IMR-90 (cell line): ENCODE measurements around the gene NTRK2.

ENCODE experiments used
- BHLHE40 ChIP-seq: fragments of 150-350 bp; IDR thresholded peaks from 2 replicates; pipeline ENCODE4 v1.6.1; 2016; ENCODE audit warnings: mild to moderate bottlenecking, low read depth, low read length
- CEBPB ChIP-seq: IDR thresholded peaks from 2 replicates; pipeline ENCODE4 v1.6.1; 2012; ENCODE audit warnings: low read depth, low read length, improper control_type of control experiment
- FOS ChIP-seq: fragments of 150-350 bp; IDR thresholded peaks from 2 replicates; pipeline ENCODE4 v1.6.1; 2016; ENCODE audit warnings: low read depth, low read length
- MXI1 ChIP-seq: IDR thresholded peaks from 2 replicates; pipeline ENCODE4 v1.6.1; 2012; ENCODE audit warnings: low read depth, mild to moderate bottlenecking, low read length, moderate library complexity, borderline replicate concordance
- POLR2A ChIP-seq: IDR thresholded peaks from 2 replicates; pipeline ENCODE4 v1.6.1; 2012; ENCODE audit warnings: mild to moderate bottlenecking, low read depth, low read length
- SMC3 ChIP-seq: fragments of 150-350 bp; IDR thresholded peaks from 2 replicates; pipeline ENCODE4 v1.6.1; 2016; ENCODE audit warnings: low read depth, mild to moderate bottlenecking, antibody characterized with exemption, low read length, moderate library complexity
- USF2 ChIP-seq: fragments of 150-350 bp; IDR thresholded peaks from 2 replicates; pipeline ENCODE4 v1.6.1; 2017; ENCODE audit warnings: mild to moderate bottlenecking, antibody characterized with exemption, low read length, low read depth
- TF ChIP-seq, protein P1 (sequence below): conservative IDR thresholded peaks from 2 replicates; pipeline ENCODE4 v1.5.1; 2012; ENCODE audit warnings: mild to moderate bottlenecking, low read depth, low read length, improper control_type of control experiment

- no peak for TF ChIP-seq POLR2A
- TF ChIP-seq, protein P1, sequence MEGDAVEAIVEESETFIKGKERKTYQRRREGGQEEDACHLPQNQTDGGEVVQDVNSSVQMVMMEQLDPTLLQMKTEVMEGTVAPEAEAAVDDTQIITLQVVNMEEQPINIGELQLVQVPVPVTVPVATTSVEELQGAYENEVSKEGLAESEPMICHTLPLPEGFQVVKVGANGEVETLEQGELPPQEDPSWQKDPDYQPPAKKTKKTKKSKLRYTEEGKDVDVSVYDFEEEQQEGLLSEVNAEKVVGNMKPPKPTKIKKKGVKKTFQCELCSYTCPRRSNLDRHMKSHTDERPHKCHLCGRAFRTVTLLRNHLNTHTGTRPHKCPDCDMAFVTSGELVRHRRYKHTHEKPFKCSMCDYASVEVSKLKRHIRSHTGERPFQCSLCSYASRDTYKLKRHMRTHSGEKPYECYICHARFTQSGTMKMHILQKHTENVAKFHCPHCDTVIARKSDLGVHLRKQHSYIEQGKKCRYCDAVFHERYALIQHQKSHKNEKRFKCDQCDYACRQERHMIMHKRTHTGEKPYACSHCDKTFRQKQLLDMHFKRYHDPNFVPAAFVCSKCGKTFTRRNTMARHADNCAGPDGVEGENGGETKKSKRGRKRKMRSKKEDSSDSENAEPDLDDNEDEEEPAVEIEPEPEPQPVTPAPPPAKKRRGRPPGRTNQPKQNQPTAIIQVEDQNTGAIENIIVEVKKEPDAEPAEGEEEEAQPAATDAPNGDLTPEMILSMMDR, result no peak
- no peak for TF ChIP-seq SMC3
- TF ChIP-seq MXI1, result no peak
- no peak for TF ChIP-seq CEBPB
- no peak for TF ChIP-seq USF2
- no peak for TF ChIP-seq BHLHE40
- no peak for TF ChIP-seq FOS
Measured at GRCh38 chr9:84943482-84944050, 274.0 kb downstream of the NTRK2 start.
